Endothelial cell of umbilical vein (primary cell): Measurements from ENCODE around the gene GRID1. TPM values are rescaled to one million over a fixed set of nuclear protein-coding genes. Genes with fewer than 3 reads are reported as not detected.

ENCODE experiments used
- BruUV-seq: library from RNA; stranded (reverse); fragments of 400-500 nt; replicated peaks from 2 replicates; lab custom pipeline; 2021; lab: Mats Ljungman, UMichigan
- CTCF ChIA-PET: fragments of 300-600, 350-600 bp; sonication (Branson Sonifier 250); formaldehyde crosslinking; loops from one replicate; lab custom pipeline; 2021; ENCODE audit warnings: antibody characterized with exemption, inconsistent platforms; lab: Charles Lee
- POLR2A ChIA-PET: fragments of 300-600, 350-600 bp; sonication (Branson Sonifier 250); formaldehyde crosslinking; loops from one replicate; lab custom pipeline; 2021; ENCODE audit warnings: antibody characterized with exemption, inconsistent platforms; lab: Charles Lee
- DNase-seq: peaks from one replicate; pipeline ENCODE4 v3.0.0-alpha.2; 2011; ENCODE audit warnings: low read depth, low spot score
- FAIRE-seq: peaks from 2 replicates; lab custom pipeline; 2011; peaks lifted over from hg19 to GRCh38; lab: Jason Lieb, UNC
- H2AFZ ChIP-seq: 2 replicates; pipeline ENCODE4 v1.6.0; 2012; ENCODE audit warnings: low read depth, low read length, control low read depth, inconsistent platforms
- H3K27ac ChIP-seq: 2 replicates; pipeline ENCODE4 v1.5.1; 2011; ENCODE audit warnings: low read depth, mild to moderate bottlenecking, control low read depth, low read length, moderate library complexity; ENCODE audit not compliant: insufficient read depth
- H3K27me3 ChIP-seq, 2 experiments: 2 replicates each; pipeline versions ENCODE4 v1.6.0 to v1.6.1; 2011; ENCODE audit warnings: low read length in 2 of 2, mixed read lengths in 1 of 2; ENCODE audit not compliant: control insufficient read depth in 2 of 2, insufficient read depth in 2 of 2
- H3K36me3 ChIP-seq, 2 experiments: 2 replicates in 1 of 2; 3 replicates in 1 of 2; pipeline ENCODE4 v1.5.1; 2011; ENCODE audit warnings: low read length in 2 of 2, mild to moderate bottlenecking in 1 of 2, moderate library complexity in 1 of 2; ENCODE audit not compliant: control insufficient read depth in 2 of 2, insufficient read depth in 2 of 2; ENCODE audit errors: extremely low read depth in 1 of 2
- H3K4me1 ChIP-seq: 3 replicates; pipeline ENCODE4 v1.5.1; 2011; ENCODE audit warnings: mild to moderate bottlenecking, low read length; ENCODE audit not compliant: control insufficient read depth, insufficient read depth; ENCODE audit errors: extremely low read depth
- H3K4me2 ChIP-seq: 2 replicates; pipeline ENCODE4 v1.6.1; 2011; ENCODE audit warnings: low read length, control low read depth, mixed read lengths; ENCODE audit not compliant: insufficient read depth
- H3K4me3 ChIP-seq, 3 experiments: fragments of 200-600 bp in 1 of 3; sonication (generic), shearing (Covaris generic) in 1 of 3; replicated peaks in 1 of 3; 2 replicates each; pipeline ENCODE4 v1.5.1; 2011 to 2016; ENCODE audit warnings: control low read depth in 3 of 3, low read length in 3 of 3, mild to moderate bottlenecking in 2 of 3, inconsistent platforms in 1 of 3, low read depth in 1 of 3, moderate library complexity in 1 of 3; ENCODE audit not compliant: insufficient read depth in 1 of 3
- H3K79me2 ChIP-seq: 2 replicates; pipeline ENCODE4 v1.6.0; 2012; ENCODE audit warnings: low read length, inconsistent platforms; ENCODE audit not compliant: control insufficient read depth, insufficient read depth
- H3K9ac ChIP-seq: replicated peaks from 2 replicates; pipeline ENCODE3; 2011; ENCODE audit warnings: low read length, control low read depth; ENCODE audit not compliant: insufficient read depth; ENCODE audit errors: extremely low read depth
- H3K9me1 ChIP-seq: replicated peaks from 3 replicates; pipeline ENCODE4 v1.6.0; 2011; ENCODE audit warnings: mild to moderate bottlenecking, low read length; ENCODE audit not compliant: control insufficient read depth, insufficient read depth; ENCODE audit errors: extremely low read depth
- H3K9me3 ChIP-seq: replicated peaks from 2 replicates; pipeline ENCODE4 v1.5.1; 2012; ENCODE audit warnings: low read length, inconsistent platforms; ENCODE audit not compliant: control insufficient read depth, insufficient read depth
- H4K20me1 ChIP-seq: replicated peaks from 2 replicates; pipeline ENCODE3; 2011; ENCODE audit warnings: mild to moderate bottlenecking, low read length; ENCODE audit not compliant: control insufficient read depth, insufficient read depth; ENCODE audit errors: extremely low read depth
- EZH2 ChIP-seq: IDR thresholded peaks from 2 replicates; pipeline ENCODE4 v1.6.1; 2012; ENCODE audit warnings: borderline replicate concordance, low read depth, mild to moderate bottlenecking, moderate library complexity, low read length, inconsistent platforms; ENCODE audit not compliant: severe bottlenecking
- FOS ChIP-seq: IDR thresholded peaks from 2 replicates; pipeline ENCODE4 v1.6.1; 2011; ENCODE audit warnings: mild to moderate bottlenecking, low read length, moderate library complexity, borderline replicate concordance; ENCODE audit not compliant: insufficient read depth
- GATA2 ChIP-seq: IDR thresholded peaks from 2 replicates; pipeline ENCODE4 v1.7.0; 2011; ENCODE audit warnings: low read depth, mild to moderate bottlenecking, moderate library complexity, mixed read lengths, low read length; ENCODE audit not compliant: insufficient read length, insufficient read depth
- JUN ChIP-seq: IDR thresholded peaks from 2 replicates; pipeline ENCODE4 v1.6.1; 2011; ENCODE audit warnings: borderline replicate concordance, low read depth; ENCODE audit not compliant: insufficient read length, insufficient read depth
- MYC ChIP-seq: IDR thresholded peaks from one replicate; pipeline ENCODE4 v1.6.1; 2011; ENCODE audit warnings: mild to moderate bottlenecking, low read depth, low read length
- POLR2A ChIP-seq: IDR thresholded peaks from 2 replicates; pipeline ENCODE4 v1.6.1; 2012; ENCODE audit warnings: low read depth, mild to moderate bottlenecking, control low read depth, low read length
- POLR2AphosphoS5 ChIP-seq: IDR thresholded peaks from 2 replicates; pipeline ENCODE4 v1.6.1; 2012; ENCODE audit warnings: low read depth, mild to moderate bottlenecking, control low read depth, low read length, moderate library complexity; ENCODE audit not compliant: insufficient read depth
- dilution Hi-C: fragments of 300-500 bp; cut with MboI; formaldehyde crosslinking; loops from one replicate; pipeline ENCODE4 v1.15.0; 2019; ENCODE audit warnings: low sequenced_read_pairs; ENCODE audit not compliant: extremely low pct_ligation_motif_present
- intact Hi-C: fragments of 100-400 bp; cut with micrococcal nuclease; formaldehyde crosslinking; loops from one replicate; pipeline ENCODE4 v1.10.0; 2022
- polyA plus RNA-seq, 4 experiments: library from polyadenylated mRNA; depleted of rRNA in 3 of 4; stranded (reverse) in 3 of 4; unstranded in 1 of 4; fragments of >200 nt; gene quantifications; 2 replicates each; pipeline versions ENCODE4 v1.2.1 to v1.2.3, GENCODE V29; 2011 to 2012; ENCODE audit warnings: missing spikeins in 1 of 4
- total RNA-seq: library from RNA; stranded (reverse); gene quantifications from 2 replicates; pipeline ENCODE4 v1.2.3, GENCODE V29; 2021
- TF ChIP-seq, protein P1 (sequence below), 2 donors: IDR thresholded peaks; 1 replicate in 1 of 2; 2 replicates in 1 of 2; pipeline ENCODE4 v1.5.1; 2011; ENCODE audit warnings: low read length in 2 of 2, mild to moderate bottlenecking in 2 of 2, moderate library complexity in 2 of 2, control low read depth in 1 of 2, inconsistent platforms in 1 of 2, low read depth in 1 of 2; ENCODE audit not compliant: insufficient read depth in 1 of 2; ENCODE audit errors: extremely low read depth in 1 of 2
- TF ChIP-seq, protein P2 (sequence below): IDR thresholded peaks from 2 replicates; pipeline ENCODE4 v1.6.1; 2011; ENCODE audit not compliant: insufficient read depth, insufficient read length

Gene GRID1
- total and polyA plus RNA-seq, 2 donors (not counting 3 experiments of a cell fraction or from before 2014, with no cell fraction given): not detected

DNA sequence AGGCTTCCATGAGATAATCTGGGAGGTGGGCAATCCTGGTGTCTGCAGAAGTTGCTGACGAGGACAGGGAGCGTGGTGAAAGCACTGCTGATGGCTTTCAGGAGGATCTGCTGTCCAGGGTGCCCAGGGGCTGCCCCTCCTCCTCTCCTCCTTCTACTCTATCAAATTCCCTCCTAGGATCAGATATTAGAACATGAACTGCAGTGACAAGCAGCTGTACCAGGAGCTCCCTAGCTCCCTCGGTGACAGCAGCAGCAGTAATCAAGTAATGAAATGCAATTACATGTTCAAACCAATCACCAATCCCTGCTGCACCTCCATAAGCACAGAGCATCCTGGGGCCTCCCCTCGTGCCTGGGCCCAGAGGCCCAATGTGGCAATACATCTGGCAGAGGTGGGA, 46.9 kb downstream of the GRID1 start:
- Histone ChIP-seq H3K9me3 (no peaks in the 10 kb centered on the region), H3K27ac (no peak overlapping the region), H3K79me2 (no peaks in the 10 kb centered on the region), H3K4me1 (no peaks in the 10 kb centered on the region), H3K9ac (no peak overlapping the region), H3K4me2 (no peak overlapping the region), H3K36me3 (no peaks in the 10 kb centered on the region), H4K20me1 (no peaks in the 10 kb centered on the region), H3K27me3 (no peaks in the 10 kb centered on the region), H3K4me3 (no peak overlapping the region), H2AFZ (no peak overlapping the region), H3K9me1 (no peaks in the 10 kb centered on the region)
- no peak for DNase-seq
- no TSS peak for BruUV-seq
- no peak for FAIRE-seq
- intact Hi-C loops: no loop called here
- ChIA-PET POLR2A (no interaction called here), CTCF (no interaction called here)
- TF ChIP-seq, protein P1, sequence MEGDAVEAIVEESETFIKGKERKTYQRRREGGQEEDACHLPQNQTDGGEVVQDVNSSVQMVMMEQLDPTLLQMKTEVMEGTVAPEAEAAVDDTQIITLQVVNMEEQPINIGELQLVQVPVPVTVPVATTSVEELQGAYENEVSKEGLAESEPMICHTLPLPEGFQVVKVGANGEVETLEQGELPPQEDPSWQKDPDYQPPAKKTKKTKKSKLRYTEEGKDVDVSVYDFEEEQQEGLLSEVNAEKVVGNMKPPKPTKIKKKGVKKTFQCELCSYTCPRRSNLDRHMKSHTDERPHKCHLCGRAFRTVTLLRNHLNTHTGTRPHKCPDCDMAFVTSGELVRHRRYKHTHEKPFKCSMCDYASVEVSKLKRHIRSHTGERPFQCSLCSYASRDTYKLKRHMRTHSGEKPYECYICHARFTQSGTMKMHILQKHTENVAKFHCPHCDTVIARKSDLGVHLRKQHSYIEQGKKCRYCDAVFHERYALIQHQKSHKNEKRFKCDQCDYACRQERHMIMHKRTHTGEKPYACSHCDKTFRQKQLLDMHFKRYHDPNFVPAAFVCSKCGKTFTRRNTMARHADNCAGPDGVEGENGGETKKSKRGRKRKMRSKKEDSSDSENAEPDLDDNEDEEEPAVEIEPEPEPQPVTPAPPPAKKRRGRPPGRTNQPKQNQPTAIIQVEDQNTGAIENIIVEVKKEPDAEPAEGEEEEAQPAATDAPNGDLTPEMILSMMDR (IDR thresholded peaks at IDR 0.05; ENCODE audit: extremely low read depth in 1 of 2, insufficient read depth in 1 of 2, low read depth in 1 of 2, low read length in 2 of 2): no peak
- TF ChIP-seq GATA2 (no peak), POLR2AphosphoS5 (no peak), MYC (no peak), POLR2A (no peak), FOS (no peak), EZH2 (no peak), JUN (no peak)
- TF ChIP-seq, protein P2, sequence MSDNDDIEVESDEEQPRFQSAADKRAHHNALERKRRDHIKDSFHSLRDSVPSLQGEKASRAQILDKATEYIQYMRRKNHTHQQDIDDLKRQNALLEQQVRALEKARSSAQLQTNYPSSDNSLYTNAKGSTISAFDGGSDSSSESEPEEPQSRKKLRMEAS: no peak
- dilution Hi-C loops: no loop called here
